Measurements from ENCODE around the gene MTHFR.
"Not testable (repeated sequence)": the region's sequence is repeated elsewhere in the genome, so short reads cannot be mapped to it uniquely, and the experiment has no call there.

The MTHFR gene

DNA sequence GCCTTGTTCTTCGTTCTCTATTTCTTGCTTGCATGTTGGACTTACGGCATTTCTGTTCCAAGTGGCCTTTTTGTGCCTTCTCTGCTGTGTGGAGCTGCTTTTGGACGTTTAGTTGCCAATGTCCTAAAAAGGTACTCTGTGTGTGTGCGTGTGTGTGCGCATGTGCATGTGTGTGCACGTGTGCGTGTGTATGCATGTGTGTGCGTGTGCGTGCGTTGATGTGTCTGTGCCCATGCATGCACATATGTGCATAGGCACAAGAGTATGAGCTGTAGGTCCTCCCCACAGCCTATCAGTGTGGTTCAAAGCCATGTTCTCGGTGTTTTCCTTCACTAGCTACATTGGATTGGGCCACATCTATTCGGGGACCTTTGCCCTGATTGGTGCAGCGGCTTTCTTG is 28.1 kb upstream of the MTHFR start:
- DNase-seq (ENCODE audit: low read depth in 2 of 2, low spot score in 1 of 2): no peak

DNA sequence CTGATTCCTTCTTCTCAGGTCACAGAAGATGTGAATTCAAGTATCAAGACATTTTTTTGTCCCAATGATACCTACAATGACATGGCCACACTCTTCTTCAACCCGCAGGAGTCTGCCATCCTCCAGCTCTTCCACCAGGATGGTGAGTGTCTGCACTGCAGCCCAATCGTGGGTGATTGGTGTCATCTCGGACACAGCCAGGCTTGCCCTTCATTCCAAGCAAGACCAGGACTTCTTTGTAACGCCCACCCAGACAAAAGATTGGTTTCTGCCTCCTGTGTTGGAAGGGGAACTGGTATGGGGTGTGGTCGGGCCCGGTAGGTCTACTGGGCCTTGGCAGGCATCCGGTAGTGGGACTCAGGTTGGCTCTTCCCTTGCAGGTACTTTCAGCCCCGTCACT is 27.7 kb upstream of the MTHFR start:
- no peak for DNase-seq (ENCODE audit: low read depth in 2 of 2, low spot score in 1 of 2)

DNA sequence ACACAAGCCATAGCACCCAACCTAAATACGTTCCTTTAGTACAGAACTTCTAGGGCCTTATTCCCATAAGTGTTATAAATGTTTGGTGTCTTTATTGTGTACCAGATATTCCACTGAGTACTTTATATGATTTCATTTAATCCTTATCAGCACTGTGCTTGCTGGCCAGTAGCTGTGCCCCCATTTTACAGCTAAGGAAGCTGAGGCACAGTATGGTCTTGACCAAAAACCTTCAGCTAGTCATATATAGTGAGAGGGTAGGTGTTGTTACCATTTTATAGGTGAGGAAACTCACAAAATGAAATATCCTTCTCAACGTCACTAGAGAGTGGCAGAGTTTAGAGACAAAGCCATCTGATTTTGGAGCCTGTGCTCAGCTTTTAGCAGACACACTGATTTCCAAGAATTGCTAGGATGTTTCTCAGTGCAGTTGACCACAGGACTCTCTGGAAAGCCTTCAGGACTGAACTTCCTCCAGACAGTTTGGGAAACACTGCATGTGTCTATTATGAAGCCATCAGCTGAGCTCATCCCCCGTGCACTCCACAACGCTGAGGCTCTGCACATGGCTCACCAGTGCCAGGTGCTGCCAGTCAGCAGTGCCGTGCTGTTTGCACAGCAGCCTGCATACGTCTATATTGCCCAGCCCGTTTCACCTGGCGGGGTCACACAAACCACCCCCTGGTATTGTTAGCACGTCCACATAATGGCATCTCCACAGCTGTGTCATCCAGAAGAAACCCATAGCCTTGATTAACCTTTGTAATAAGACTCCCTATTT is 26.4 kb upstream of the MTHFR start:
- no peak for DNase-seq (ENCODE audit: low read depth in 2 of 2, low spot score in 1 of 2)

DNA sequence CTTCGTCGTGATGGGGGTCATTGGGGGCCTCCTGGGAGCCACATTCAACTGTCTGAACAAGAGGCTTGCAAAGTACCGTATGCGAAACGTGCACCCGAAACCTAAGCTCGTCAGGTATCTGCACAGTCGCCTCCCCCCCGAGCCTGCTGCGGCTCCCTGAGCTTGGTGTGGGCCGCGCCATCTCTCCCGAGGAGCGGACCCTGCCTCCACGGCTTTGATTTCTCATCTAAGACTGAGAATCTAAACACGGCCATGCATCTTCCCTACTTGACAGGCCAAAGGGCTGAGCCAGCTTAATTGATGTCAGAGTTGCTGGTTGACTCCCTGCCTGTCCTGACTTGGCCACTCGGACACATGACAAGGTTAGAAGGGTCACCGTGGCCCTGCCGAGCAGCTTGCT is 22.7 kb upstream of the MTHFR start:
- DNase-seq (ENCODE audit: low read depth in 2 of 2, low spot score in 1 of 2): no peak

DNA sequence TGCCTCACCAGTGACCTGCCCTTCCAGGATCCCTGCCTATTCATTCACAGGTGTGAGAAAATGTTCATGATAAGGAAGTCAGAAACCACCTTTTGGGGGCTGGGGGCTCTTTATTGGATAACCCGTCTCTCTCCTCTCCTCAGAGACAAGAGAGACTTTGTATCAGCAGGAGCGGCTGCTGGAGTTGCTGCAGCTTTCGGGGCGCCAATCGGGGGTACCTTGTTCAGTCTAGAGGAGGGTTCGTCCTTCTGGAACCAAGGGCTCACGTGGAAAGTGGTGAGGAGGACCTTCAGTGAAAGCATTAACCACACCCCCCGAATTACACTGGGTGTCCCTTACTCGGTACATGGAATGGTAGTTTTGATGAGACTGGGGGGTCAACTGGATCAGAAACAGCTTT is 21.2 kb upstream of the MTHFR start:
- DNase-seq (ENCODE audit: low read depth in 2 of 2, low spot score in 1 of 2): no peak

DNA sequence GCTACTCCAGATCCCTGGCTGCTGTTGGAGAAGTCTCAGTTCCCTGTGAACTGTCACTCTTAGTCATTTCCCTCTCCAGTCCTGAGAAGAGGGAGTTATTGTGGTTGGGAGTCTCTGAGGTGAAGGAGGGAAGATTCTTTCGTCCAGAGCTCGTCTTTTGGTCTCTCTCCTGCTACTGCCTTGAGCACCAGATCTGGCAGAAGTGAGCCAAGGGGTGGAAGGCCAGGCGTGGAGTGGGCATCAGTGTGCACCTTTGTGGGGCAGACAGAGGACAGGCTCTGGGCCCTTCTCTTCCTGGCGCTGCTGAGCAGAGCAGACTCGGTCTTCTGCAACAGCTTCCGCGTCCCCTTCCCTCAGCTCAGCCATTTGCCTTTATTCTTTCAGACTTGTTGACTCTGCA is 19.4 kb upstream of the MTHFR start:
- DNase-seq (ENCODE audit: low read depth in 2 of 2, low spot score in 1 of 2): no peak

DNA sequence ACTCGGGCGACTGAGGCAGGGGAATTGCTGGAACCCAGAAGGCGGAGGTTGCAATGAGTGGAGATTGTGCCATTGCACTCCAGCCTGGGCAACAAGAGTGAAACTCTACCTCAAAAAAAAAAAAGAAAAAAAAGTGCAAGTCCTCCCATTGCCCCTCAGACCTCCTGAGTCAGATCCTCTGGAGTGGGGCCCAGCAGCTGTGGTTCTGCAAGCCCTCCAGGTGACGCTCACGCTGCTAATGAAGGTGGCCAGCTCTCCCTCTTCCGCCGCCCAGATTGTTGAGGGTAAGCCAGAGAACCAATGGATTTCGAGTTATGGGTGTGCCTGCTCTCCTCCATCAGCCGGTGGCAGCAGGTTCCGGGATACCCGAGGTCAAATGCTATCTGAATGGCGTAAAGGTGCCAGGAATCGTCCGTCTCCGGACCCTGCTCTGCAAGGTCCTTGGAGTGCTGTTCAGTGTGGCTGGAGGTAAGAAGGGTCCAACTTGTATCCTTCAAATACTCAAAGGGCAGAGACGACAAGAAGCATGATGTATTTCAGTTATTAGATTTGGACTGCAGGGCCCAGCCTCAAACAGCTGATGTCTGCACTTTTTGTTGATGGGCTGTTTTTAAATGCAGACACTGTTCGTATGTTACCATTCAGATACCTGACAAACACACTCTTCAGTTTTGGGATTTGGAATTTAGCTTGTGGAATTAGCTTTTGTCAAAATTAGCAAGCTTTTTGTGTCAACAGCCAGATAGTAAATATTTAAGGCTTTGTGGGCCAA is 17.8 kb upstream of the MTHFR start:
- DNase-seq (ENCODE audit: low read depth in 2 of 2, low spot score in 1 of 2): no peak

DNA sequence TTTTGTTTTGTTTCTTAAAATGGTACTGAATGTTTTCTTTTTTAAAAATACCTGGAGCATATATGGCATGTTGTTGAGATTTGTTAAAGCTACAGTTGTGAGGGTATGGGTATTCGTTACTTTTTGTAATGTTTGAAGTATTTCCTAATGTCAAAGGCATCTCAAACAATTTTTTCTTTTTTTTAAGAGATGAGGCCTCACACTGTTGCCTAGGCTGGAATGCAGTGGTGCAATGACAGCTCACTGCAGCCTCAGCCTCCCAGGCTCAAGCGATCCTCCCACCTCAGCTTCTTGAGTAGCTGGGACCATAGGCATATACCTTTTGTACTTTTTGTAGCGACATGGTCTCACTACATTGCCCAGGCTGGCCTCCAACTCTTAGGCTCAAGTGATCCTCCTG is 16.3 kb upstream of the MTHFR start:
- DNase-seq (ENCODE audit: low read depth in 2 of 2, low spot score in 1 of 2): no peak

DNA sequence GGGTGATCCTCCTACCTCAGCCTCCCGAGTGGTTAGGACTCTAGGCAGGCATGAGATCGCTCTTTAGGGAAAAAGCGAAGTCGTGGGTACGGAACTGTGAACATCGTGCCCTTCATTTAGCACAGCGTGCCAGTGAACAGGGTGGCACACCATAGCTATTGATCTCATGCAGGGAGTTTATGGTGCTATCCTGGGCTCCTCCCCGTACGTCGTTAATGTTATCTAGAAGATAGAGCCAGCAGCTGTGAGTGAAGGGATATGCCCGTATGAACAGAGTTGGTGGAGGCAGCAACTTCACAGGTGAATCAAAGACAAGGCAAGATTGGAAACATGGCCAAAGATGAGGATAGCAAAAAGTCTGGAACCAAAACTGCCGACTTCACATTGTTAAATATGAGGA is 11.4 kb upstream of the MTHFR start:
- DNase-seq (ENCODE audit: low read depth in 2 of 2, low spot score in 1 of 2): no peak

DNA sequence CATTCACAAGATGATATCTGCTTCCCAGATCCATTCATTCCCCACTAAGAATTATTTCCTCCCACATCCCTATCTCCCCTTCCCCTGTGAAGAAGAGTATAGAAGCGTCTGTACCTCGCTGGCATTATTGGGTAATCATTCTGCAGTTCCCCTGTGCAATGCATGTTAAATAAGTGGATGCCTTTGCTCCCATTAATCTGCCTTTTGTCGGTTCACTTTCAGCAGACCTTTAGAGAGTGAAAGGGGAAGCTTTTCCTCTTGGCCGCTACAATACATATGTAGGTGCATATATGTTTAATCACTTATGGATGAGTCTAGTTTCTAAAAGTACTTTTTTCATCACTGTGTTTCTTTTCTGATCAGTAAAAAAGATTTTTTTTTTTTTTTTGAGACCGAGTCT is 7.3 kb upstream of the MTHFR start:
- no peak for DNase-seq (ENCODE audit: low read depth in 2 of 2, low spot score in 1 of 2)

DNA sequence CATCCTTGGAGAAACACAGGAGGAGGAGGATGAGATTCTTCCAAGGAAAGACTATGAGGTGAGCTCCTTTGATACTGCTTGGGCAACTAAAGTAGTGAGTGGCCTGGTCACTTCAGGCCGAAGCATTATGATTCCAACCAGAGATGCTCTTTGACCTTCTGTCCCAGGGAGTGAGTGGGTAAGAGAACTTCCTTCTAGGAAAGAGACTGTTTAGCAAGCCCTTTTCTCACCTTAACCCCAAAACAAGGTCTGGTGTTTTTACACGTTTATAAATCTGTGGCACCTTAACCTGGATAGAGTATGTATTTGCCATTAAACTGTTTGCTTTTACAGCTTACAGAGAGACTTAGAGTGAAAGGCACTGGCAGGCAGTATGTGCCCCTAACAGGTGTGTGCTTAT is 1.4 kb upstream of the MTHFR start:
- DNase-seq (ENCODE audit: low read depth in 2 of 2, low spot score in 1 of 2): no peak

DNA sequence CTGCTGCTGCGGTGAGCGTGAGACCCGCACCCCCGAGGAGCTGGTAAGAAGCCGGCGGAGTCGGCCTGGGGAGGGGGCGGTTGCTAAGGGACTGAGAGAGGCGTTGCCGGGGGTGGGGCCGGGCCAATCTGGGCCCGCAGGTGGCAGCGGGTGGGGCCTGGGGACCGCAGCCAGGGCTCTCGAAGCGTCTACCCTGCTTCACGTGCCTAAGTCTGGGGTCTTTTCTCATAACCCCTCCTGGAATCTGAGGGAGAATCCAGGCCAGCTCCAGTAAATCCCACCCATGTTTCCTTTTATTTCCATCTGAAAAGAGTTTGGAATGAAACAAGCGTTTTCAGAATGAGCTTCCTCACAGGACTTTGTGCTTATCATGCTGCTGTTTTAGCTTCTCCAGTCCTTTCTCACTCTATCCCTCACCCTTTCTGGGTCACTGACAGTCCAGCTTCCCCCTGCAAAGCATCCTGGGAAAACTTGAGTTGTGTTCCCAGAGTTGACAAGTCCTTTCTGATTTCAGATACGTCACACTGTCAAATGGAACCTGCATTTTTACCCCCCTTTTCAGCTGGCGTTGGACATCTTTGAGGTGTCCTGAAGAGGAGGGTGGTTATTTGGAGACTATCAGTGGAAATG is 658 bp upstream of the MTHFR start:
- DNase-seq (ENCODE audit: low read depth in 2 of 2, low spot score in 1 of 2): no peak

DNA sequence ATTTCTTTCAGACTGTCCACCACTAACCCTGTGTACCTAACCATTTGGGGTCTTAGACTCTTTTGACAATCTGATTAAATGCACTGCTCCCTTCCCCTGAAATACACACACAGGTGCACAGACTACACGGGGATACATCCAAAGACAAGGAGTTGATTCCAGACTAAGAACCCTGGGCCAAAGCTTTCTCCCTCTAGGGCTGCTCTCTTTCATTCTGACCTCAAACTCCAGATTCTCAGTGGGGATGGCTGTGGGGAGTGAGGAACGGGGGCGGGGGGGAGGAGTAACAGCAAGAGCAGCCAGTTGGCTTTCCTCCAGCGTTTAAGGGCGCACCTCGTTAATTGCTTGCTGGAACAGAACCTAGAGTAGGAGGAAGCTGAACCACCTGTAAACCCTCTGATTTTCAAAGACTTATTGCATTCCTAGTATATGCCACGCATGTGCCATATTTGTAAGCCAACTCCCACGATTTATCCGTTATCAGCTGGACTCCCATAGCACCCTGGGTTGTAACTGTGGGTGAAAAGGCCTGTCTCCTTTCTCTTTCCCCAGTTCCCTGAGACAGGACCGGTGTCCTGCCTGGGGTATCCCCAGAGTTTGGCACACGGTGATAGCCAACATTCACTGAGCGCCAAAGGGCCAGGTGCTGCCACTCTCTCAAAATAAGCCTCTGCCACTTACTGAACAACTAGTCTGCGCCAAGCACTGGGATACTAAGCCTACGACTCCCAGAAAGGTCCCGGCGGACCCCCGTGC is 920 bp downstream of the MTHFR start:
- no peak for DNase-seq (ENCODE audit: low read depth in 2 of 2, low spot score in 1 of 2)

DNA sequence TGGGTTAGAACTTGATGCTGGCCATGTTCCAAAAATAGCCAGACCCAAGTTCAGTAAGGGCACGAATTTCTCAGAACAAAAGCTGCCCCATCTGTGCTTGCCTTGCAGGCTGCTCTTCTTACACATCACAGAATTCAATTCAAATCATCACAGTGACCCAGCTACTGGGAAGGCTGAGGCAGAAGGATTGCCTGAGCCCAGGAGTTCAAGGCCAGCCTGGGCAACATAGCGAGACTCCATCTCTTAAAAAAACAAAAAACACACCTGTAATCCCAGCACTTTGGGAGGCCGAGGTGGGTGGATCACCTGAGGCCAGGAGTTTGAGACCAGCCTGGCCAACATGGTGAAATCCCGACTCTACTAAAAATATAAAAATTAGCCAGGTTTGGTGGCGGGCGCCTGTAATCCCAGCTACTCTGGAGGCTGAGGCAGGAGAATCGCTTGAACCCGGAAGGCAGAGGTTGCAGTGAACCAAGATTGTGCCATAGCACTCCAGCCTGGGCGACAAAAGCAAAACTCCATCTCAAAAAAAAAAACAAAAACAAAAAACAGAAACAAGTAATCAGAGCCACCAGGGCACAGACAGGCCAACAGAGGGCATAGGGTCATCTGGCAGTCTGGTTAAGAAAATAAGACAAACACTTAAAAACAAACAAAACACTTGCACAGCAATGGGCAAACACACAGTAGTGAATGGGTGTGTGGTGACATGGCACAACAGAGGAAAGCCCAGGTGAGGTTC is 1.7 kb downstream of the MTHFR start:
- DNase-seq (ENCODE audit: low read depth in 2 of 2, low spot score in 1 of 2): not testable (repeated sequence)

DNA sequence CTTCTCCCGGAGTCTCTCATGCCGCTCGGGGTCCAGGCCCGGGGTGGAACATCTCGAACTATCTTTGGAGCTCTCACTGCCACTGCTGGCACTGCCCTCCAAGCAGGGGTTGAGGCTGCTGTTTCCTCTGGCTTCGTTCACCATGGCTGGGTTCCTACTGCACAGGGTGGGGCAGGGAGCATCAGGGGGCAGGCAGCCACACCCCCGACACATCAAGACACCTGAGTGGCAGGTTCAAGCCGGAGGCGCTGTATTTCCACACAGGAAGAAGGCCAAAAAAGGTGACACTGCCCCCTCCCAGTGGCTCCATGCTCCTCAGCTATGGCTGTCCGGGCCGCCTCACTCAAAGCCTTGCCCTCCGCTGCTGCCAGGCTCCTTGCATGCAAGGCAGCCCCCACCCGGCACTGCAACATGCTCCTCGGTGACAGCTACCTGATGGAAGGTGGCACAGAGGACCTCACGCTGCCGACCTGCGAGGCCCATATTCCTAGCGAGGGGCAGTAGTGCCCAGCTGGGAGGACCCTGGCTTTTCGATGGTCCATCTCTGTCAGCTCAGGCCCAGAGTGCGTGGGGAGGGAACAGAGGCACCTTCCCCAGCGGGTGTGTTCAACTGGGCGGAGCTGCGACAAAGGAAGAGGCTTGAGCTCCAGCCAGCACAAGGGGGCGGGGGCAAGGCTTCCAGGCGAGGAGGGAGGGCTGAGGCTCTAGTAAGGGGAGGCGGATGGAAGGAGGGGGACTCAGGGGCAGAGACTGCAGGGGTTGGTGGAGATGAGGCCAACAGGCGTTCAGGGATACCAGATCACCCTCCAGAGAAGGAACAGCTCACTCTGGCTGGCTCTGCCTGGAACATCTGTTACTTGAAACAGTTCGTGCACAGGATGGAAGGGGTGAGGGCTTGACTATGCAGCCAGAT is 2.5 kb downstream of the MTHFR start:
- DNase-seq (ENCODE audit: low read depth in 2 of 2, low spot score in 1 of 2): peak; percentile 40 to 57

DNA sequence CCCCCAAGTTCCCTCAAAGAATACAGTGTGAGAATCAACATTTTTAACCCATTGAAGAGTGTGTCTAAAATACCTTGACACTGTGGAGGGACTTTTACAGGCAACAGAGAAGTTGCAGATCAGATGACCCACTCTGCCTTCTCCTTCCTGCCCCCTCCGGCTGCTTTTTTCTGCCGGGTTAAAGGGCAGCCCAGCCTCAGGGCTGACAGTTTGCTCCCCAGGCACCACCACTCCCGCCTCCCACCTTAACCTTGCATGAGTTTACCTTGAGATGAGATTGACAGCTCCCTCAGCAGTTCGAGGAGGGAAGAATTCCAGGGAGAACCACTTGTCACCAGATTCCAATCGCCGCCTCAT is 3.2 kb downstream of the MTHFR start:
- DNase-seq (ENCODE audit: low read depth in 2 of 2, low spot score in 1 of 2): no peak

DNA sequence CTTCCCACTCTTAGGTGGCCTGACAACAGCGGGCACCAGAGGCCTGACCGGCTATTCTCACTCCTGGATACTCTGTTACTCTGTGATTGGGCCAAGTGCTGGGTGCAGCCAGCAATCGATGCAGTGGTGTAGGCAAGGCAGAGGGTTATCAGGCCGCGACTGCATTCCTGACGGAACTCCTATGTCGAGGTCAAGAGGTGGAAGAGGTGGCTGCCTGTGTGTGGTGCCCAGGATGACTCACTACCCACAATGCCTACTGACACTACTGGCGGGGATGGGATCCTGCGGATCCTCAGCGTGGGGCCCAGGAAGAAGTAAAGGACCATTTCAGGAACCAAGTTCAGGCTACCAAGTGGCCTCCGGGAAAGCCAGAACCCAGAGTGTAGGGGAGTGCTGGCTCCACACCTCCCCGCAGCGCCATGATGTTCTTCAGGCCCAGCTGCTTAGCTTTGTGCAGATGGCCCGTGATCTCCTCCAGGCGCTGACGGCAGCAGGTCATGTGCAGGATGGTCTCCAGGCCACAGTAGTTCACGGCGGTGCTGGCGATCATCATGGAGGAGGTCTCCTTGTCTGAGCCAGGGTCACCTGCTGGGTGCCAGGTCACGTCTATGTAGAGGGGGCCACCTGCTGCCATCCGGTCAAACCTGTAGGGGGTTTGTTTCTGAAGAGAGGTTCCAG is 4.9 kb downstream of the MTHFR start:
- DNase-seq (ENCODE audit: low read depth in 2 of 2, low spot score in 1 of 2): no peak

DNA sequence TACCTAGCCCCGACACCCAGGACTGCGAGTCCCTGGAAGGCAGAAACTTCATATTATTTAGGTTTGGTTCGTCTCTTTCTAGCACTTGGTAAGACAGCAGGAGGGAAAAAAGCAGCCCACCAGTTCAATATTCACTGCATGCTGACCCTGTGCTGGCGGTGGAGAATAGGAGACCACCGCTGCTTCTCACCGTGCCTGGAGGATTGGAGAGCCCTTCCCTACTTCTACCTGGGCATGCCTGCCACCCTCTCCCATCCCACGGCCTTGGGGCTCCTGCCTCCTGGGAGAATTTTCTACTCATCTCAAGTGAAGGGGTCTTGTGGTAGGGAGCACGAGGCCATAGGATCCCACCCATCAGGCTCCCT is 5.4 kb downstream of the MTHFR start:
- DNase-seq (ENCODE audit: low read depth in 2 of 2, low spot score in 1 of 2): no peak

DNA sequence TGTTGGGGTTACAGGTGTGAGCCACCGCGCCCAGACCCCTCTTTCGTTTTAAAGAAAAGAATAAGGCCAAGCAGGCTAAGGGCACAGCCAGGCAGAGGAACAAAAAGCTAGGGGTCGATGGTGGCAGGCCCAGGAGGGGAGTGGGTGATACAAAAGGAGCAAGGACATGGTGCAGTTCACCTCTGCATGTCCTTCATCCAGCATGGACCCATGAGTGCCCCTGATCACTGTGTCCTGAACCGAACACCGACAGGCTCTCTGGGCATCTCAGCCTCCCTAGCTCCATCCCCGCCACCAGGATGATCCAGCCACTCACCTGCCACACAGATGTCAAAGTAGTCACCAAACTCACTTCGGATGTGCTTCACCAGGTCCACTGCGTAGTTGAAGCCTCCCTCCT is 5.9 kb downstream of the MTHFR start:
- DNase-seq (ENCODE audit: low read depth in 2 of 2, low spot score in 1 of 2): no peak

Measured in stimulated activated CD8-positive, alpha-beta memory T cell treated with anti-CD3 and anti-CD28 coated beads, Interleukin-4, amount 100 ng/mL, for 4 hours (primary cell).